Adipose tissue (tissue), 3 donors: ENCODE results near the gene MBD3L4. TPM values are rescaled to one million over a fixed set of nuclear protein-coding genes. Genes with fewer than 3 reads are reported as not detected.
"Not testable (repeated sequence)": the region's sequence is repeated elsewhere in the genome, so short reads cannot be mapped to it uniquely, and the experiment has no call there.

Experiments
- H3K27ac ChIP-seq: one replicate; pipeline ENCODE4 v1.5.1; 2013; ENCODE audit warnings: low read depth, low read length
- WGBS, 3 donors: extraction: QIAGEN DNeasy Blood & Tissue Kit; methylation state at CpG; one replicate each; pipeline ENCODE4 v1.1.7; 2013; 5-methylcytosine and 5-hydroxymethylcytosine counted together
- polyA plus RNA-seq, 3 donors: library from polyadenylated mRNA; stranded (reverse); fragments of 200-250 nt; gene quantifications; one replicate each; pipeline ENCODE4 v1.2.3, GENCODE V29; 2013
- donor health status: healthy with polysubstance abuse.
- donor health status: Bipolar disorder and iron deficiency.
- donor health status: healthy.

The MBD3L4 gene
- polyA plus RNA-seq, 3 donors: not detected

DNA sequence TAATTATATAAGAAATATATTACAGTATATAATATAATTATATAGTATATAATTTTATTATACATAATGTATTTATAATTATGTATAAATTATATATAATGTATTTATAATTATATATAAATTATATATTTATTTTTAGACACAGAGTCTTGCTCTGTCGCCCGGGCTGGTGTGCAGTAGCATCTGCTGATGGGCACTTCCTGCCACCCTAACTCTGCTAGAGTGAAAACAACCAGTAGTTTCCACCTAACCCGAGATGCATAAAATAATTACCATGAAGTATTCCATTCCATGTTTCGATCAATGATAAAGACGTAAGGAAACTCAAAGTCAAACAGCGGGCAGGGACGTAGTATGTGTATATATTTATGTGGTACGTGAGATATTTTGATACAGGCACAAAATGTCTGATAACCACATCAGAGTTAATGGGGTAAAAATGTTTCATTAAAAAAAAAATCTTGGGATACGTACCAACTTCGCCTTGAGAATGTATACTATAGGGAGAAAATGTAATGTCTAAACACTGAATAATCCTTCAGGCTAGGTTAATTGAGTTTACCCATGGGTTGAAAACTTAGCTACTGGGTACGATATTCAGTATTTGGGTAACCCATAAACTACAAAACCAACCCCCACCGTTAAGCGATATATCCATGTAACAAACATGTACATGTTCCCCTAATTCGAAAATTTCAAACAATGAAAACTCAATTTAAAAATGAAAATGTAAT is 14.8 kb upstream of the MBD3L4 start:
- not testable (repeated sequence) for H3K27ac ChIP-seq
- WGBS, 3 donors: 93 to 96% (median 96%) methylated on average over 8 to 12 of the region's 14 CpGs

DNA sequence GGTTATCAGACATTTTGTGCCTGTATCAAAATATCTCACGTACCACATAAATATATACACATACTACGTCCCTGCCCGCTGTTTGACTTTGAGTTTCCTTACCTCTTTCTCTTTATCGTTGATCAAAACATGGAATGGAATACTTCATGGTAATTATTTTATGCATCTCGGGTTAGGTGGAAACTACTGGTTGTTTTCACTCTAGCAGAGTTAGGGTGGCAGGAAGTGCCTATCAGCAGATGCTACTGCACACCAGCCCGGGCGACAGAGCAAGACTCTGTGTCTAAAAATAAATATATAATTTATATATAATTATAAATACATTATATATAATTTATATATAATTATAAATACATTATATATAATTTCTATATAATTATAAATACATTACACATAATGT is 12.9 kb upstream of the MBD3L4 start:
- WGBS, 3 donors: 87 to 92% (median 91%) methylated on average over 7 of the region's 7 CpGs
- H3K27ac ChIP-seq: not testable (repeated sequence)

DNA sequence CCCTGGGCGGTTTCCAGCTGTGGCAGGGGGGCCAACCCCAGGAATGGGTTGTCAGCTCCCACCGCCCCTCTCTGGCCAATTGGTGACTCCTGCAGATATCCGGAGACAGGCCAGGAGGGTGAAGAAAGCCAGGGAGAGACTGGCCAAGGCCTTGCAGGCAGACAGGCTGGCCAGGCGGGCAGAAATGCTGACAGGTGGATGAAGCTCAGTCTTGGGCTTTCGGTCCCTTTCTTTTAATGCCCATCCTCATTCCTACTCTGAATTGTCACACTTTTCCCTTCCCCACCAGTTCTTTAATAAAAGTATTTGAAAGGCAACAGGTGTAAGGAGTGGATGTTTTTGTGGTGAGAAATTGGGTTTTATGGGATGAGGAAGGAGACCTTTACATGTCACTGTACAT is 11.4 kb upstream of the MBD3L4 start:
- 75 to 92% (median 90%) methylated on average over 2 of the region's 5 CpGs for WGBS, 3 donors
- H3K27ac ChIP-seq: not testable (repeated sequence)

DNA sequence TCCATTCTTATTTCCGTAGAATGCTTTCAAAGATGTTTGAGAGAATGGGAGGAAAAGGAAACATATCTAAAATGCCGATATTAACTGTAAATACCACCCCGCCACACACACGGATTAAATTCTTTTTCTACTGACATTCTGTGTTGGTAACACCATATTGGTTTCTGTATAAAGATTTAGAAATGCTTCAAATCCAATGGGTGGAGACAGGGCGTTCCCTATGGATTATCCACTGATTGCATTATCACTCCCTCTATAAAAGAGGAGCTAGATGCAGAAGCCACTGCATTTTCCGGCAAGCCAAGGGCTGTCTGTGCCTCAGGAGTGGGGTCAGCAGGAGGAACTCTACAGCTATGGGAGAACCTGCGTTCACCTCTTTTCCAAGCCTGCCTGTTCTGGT is 9.0 kb upstream of the MBD3L4 start, which contains the start of gene MBD3L2:
Gene MBD3L2, plus strand, starts transcription at position 301 of the 400 bp plus-strand sequence. Its CDS starts 53 bp downstream, at position 354.
- not testable (repeated sequence) for H3K27ac ChIP-seq
- WGBS, 3 donors: no CpG with 5 or more reads among the region's 7 CpGs

DNA sequence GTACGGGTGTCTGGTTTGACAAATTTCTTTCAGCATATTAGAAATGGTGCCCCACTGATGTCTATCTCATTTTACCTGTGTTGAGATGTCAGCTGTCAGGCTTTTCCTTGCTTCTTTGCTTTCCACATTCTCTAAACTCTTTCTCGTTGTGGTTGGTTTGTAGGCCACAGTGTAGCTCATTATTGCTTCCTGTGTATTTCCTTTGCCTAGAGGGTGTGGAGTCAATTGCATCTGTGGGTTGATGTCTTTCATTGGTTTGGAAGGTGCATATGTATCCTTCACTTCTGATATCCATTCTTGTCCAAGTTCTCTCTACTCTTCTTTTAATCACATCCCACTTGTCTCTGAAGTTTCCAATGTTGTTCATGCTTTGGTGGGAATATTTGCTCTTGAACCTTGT is 1.6 kb upstream of the MBD3L4 start:
- WGBS, 3 donors: no CpG with 5 or more reads among the region's 2 CpGs
- not testable (repeated sequence) for H3K27ac ChIP-seq

DNA sequence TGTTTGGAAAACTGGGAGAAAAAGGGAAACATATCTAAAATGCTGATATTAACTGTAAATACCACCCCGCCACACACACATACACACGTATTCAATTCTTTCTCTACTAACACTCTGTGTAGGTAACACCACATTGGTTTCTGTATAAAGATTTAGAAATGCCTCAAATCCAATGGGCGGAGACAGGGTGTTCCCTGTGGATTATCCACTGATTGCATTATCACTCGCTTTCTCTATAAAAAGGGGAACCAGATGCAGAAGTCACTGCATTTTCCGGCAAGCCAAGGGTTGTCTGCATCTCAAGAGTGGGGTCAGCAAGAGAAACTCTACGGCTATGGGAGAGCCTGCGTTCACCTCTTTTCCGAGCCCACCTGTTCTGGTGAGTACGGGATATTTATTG is 9.7 kb downstream of the MBD3L4 start, which contains the start of gene MBD3L5:
Gene MBD3L5, plus strand, starts transcription at position 301 of the 400 bp plus-strand sequence. Its CDS starts 34 bp downstream, at position 335.
- WGBS, 3 donors: no CpG with 5 or more reads among the region's 9 CpGs
- H3K27ac ChIP-seq: not testable (repeated sequence)

DNA sequence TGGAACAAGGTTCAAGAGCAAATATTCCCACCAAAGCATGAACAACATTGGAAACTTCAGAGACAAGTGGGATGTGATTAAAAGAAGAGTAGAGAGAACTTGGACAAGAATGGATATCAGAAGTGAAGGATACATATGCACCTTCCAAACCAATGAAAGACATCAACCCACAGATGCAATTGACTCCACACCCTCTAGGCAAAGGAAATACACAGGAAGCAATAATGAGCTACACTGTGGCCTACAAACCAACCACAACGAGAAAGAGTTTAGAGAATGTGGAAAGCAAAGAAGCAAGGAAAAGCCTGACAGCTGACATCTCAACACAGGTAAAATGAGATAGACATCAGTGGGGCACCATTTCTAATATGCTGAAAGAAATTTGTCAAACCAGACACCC is 11.2 kb downstream of the MBD3L4 start:
- no CpG with 5 or more reads among the region's 1 CpG for WGBS, 3 donors
- H3K27ac ChIP-seq: not testable (repeated sequence)

DNA sequence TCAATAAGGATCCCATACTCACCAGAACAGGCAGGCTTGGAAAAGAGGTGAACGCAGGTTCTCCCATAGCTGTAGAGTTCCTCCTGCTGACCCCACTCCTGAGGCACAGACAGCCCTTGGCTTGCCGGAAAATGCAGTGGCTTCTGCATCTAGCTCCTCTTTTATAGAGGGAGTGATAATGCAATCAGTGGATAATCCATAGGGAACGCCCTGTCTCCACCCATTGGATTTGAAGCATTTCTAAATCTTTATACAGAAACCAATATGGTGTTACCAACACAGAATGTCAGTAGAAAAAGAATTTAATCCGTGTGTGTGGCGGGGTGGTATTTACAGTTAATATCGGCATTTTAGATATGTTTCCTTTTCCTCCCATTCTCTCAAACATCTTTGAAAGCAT is 18.6 kb downstream of the MBD3L4 start, which contains the start of gene MBD3L2B:
Gene MBD3L2B, minus strand, starts transcription at position 101 of the 400 bp plus-strand sequence. Its CDS starts 34 bp downstream, at position 67.
- no CpG with 5 or more reads among the region's 6 CpGs for whole genome bisulfite sequencing, 3 donors
- H3K27ac ChIP-seq: not testable (repeated sequence)

DNA sequence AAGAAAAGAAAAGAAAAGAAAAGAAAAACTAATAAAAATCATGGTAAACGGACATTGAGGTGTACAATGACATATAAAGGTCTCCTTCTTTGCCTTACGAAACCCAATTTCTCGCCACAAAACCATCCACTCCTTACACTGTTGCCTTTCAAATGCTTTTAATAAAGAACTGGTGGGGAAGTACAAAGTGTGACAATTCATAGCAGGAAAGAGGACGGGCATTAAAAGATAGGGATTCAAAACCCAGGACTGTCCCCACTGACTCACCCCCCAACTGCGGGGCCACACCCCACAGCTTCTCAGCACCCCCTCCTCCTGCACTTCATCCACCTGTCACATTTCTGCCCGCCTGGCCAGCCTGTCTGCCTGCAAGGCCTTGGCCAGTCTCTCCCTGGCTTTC is 21.2 kb downstream of the MBD3L4 start:
- H3K27ac ChIP-seq: no peak overlapping the region
- 71 to 81% (median 78%) methylated on average over 6 of the region's 6 CpGs for WGBS, 3 donors

DNA sequence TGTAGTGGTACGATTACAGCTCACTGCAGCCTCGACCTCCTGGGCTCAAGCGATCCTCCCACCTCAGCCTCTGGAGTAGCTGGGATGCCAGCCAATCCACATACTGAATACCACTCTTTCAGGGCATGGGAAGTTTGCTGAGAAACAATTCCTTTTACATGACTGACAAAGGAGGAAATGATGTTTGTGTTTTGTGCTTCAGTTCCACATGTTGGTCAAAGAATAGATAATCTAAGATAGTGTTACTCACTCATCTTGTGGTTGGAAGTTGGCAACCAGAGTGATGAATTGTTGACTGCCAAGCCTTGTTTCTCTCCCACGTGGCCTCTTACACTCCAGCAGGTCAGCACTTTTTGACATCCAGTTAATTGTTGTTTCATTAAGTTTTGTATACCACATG is 26.3 kb downstream of the MBD3L4 start:
- WGBS, 3 donors: 57 to 68% (median 60%) methylated on average over 4 of the region's 4 CpGs
- H3K27ac ChIP-seq: no peak overlapping the region

DNA sequence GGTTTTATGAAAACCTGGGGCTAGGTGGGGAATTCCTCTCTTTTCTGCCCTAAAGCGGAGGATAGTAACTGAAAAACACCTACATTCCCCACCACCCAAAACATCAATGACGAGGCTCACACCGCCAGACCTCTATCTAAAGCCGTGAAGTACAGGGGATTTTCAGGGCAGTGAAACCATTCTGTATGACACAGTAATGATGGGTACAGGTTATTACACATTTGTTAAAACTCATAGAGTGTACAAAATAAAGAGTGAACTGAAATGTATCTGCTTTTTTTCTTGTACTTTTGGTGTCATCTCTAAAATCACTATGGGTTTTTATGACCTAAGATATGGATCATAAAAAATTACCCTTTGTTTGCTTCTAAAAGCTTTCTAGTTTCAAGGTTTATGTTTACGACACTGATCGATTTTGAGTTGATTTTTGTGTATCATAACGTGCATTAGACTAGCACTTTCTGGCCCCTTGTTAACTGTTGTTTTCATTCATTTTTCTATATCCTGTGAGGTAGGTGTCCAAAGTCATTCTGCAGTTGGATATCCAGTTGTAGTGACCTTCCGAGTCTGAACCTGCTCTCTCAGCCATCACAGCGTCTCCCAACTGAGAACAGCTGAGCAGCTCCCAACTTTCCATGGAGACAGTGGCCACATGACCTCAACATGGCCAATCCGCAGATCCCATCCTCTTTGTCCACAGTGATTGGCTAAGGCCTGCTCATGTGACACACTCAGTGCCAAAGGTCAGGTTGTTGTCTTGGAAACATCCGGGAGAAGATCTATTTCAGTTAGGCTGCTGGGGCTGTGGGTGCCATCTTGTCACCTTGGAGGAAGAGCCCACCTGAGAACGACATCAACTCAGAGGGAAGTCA is 29.0 kb downstream of the MBD3L4 start:
- WGBS, 3 donors: 76 to 89% (median 88%) methylated on average over 11 to 12 of the region's 12 CpGs
- H3K27ac ChIP-seq: no peak overlapping the region

DNA sequence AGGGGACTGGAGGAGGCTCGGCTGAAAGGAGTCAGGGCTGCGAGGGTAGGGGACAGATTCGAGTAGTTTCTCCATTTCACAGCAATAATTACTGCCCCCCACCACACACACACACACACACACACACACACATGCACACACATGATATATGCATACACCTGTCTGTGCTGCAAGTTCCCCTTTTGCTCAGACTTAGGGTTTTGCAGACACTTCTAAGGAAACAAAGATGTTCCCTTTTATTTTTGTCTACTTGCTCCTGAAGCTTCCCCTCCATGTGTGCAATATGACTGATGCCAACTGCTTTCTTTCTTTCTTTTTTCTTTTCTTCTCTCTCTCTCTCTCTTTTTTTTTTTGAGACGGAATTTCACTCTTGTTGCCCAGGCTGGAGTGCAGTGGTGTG is 32.1 kb downstream of the MBD3L4 start:
- H3K27ac ChIP-seq: no peak overlapping the region
- 42 to 53% (median 51%) methylated on average over 4 of the region's 4 CpGs for WGBS, 3 donors

DNA sequence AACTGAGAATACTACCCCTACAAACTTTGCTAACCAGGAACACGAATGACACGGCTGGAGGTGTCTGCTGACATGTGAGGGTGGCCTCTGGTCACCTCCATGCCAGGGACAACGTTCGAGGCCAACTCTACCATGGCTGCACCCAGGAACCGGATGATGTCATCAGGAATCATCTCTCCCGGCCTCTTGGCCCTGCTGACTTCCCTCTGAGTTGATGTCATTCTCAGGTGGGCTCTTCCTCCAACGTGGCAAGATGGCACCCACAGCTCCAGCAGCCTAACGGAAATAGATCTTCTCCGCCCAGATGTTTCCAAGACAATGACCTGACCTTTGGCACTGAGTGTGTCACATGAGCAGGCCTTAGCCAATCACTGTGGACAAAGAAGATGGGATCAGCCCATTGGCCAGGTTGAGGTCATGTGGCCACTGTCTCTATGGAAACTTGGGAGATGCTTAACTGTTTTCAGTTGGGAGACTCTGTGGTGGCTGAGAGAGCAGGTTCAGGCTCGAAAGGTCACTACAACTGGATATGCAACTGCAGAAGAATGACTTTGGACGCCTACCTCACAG is 33.8 kb downstream of the MBD3L4 start:
- no peak overlapping the region for H3K27ac ChIP-seq
- 73 to 88% (median 84%) methylated on average over 11 of the region's 11 CpGs for WGBS, 3 donors

DNA sequence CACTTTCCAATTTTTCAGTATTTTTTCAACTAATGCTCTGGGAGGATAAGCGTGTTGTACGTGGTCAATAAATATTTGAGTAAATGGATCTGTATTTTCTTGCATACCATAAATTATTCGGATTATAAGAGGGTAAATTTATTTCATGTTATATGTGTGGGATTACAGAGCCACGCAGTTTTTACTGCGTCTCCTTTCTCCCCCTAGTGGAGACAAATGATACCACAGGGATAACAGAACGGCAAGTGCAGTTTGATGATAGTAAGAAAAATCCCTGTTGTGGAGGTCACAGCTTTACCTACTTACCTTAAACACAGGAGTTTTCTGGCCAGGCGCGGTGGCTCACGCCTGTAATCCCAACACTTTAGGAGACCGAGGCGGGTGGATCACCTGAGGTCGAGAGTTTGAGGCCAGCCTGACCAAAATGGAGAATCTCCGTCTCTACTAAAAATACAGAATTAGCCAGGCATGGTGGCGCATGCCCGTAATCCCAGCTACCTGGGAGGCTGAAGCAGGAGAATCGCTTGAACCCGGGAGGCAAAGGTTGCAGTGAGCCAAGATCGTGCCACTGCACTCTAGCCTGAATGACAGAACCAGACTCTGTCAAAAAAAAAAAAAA is 35.6 kb downstream of the MBD3L4 start:
- WGBS, 3 donors: 51 to 61% (median 55%) methylated on average over 18 of the region's 18 CpGs
- H3K27ac ChIP-seq: no peak overlapping the region

DNA sequence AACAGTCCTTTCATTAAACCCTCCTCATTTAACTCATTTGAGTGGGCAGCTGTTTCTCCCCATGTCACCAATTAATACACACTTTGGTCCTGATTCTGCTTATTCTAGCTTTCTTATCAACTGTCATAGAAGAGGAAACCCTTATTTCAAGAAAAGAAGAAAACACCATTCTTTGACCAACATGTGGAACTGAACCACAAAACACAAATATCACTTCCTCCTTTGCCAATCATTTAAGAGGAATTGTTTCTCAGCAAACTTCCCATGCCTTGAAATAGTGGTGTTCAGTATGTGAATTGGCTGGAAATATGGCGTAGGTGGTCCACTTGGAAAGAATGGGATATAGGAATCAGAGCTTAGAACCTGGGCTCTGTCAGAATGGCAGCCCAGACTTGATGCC is 39.2 kb downstream of the MBD3L4 start:
- no peak overlapping the region for H3K27ac ChIP-seq
- WGBS, 3 donors: 59 to 72% (median 66%) methylated on average over 1 of the region's 1 CpG

DNA sequence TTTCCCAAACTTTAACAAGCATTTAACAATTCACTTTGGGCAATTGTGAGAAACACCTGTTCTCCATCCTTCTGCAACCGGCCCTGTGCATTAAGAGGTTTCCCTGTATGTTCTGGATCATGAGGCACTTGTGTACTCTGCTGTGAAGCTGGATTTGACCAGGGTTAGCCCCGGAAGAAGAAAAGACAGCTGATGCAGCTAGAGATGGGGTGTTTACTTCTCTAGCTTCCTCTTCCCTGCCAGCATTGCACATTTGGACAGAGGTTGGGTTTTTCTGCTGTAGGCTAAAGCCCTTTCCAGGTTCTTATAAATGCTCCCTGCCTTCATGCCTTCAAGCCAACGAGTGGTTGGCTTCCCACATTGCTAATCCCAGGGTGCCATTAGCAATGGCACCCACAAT is 39.6 kb downstream of the MBD3L4 start:
- WGBS, 3 donors: 51 to 64% (median 60%) methylated on average over 3 of the region's 3 CpGs
- H3K27ac ChIP-seq: no peak overlapping the region

DNA sequence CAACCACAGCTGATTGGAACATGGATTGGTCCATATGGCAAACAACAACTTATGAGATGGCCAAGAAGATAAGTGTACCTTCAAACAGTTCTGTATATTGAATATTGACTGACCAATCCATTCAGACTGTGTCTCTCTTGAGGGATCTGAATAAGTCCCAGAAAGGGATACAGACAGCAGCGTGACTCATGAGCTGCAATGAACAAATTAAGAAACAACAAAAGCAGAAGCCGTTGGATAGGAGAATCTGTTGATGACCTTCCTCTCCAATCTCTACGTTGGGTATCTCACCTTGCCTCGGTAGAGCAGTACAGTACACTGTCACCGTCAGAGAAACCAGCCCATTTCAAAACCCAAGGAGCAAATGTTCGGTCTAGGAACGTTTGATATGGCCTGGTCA is 40.0 kb downstream of the MBD3L4 start:
- 62 to 77% (median 72%) methylated on average over 7 of the region's 7 CpGs for WGBS, 3 donors
- no peak overlapping the region for H3K27ac ChIP-seq

DNA sequence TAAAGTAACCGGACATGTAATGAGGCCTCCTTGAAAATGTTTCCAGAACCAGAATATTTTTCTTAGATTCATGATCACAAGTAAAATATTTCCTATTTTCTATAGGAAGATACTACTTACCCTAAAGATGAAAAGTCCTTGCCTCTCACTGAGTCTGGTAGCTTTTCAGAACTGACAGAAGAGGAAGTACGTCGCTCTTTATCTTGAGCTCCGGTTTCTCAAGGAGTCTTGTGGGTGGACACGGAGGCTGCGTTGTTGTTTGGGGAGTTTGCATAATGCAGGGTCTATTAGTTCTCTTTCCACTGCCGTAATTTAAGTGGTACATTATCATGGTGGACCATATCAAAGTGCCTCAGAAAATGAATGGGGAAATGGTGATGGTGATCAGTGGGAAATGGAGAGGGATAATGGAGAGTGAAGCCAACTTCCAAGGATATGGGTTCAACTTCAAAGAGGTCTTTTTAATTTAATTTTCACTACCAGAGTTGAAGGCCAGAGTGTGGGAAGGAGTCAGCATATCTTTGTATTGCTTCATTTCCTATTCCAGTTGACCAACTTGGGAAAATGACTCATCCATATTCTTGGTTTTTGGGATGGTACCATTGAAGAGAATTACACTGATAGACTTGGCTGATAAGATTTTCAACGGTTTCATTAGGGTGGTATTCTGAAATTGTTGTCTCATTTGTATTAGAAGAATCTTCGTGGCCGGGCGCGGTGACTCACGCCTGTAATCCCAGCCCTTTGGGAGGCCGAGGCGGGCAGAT is 42.1 kb downstream of the MBD3L4 start:
- no peak overlapping the region for H3K27ac ChIP-seq
- WGBS, 3 donors: 66 to 82% (median 79%) methylated on average over 15 of the region's 15 CpGs
